Measurements from ENCODE around the gene RAD52. TPM values are rescaled to one million over a fixed set of nuclear protein-coding genes. Genes with fewer than 3 reads are reported as not detected.
"Not testable (repeated sequence)": the region's sequence is repeated elsewhere in the genome, so short reads cannot be mapped to it uniquely, and the experiment has no call there.

Gene RAD52
- total RNA-seq, 6 experiments from 2014 or later, result 5.6 to 10.5 (median 8.5) TPM

- intact Hi-C loops (cut with DNase I), result no loop called here
- Histone ChIP-seq H3K9me3 (no peaks in the 10 kb centered on the region), H3K27ac (no peak overlapping the region), H3K36me3 (no peaks in the 10 kb centered on the region), H3K27me3 (no peaks in the 10 kb centered on the region), H3K4me1 (no peaks in the 10 kb centered on the region), H3K4me3 (no peak overlapping the region)
- no peak for ATAC-seq
- 93% methylated on average over 3 of the region's 3 CpGs for WGBS (ENCODE audit: insufficient coverage, low coverage, low lambda C conversion rate, missing lambda C conversion rate)
- DNase-seq, result no peak
- no peak for TF ChIP-seq CTCF (IDR thresholded peaks at IDR 0.05)
- TF ChIP-seq POLR2A (IDR thresholded peaks at IDR 0.05), result no peak
Observed at GRCh38 chr12:938810-939209, 10.7 kb downstream of the RAD52 start.

- H3K27me3 ChIP-seq, result no peaks in the 10 kb centered on the region
- WGBS (ENCODE audit: insufficient coverage, low coverage, low lambda C conversion rate, missing lambda C conversion rate), result 88% methylated on average over 7 of the region's 8 CpGs
- H3K4me1 ChIP-seq, result no peaks in the 10 kb centered on the region
- no peak for DNase-seq
- no peak overlapping the region for H3K4me3 ChIP-seq
- no peak for ATAC-seq
- peaks cover 0 to under 1% (median 0%) of the 10 kb centered on the region in 4 donors for H3K36me3 ChIP-seq
- intact Hi-C loops (cut with DNase I), result no loop called here
- TF ChIP-seq POLR2A (IDR thresholded peaks at IDR 0.05) (no peak), CTCF (IDR thresholded peaks at IDR 0.05) (no peak)
- no peak overlapping the region for H3K27ac ChIP-seq
- H3K9me3 ChIP-seq, result no peaks in the 10 kb centered on the region
Observed at GRCh38 chr12:936377-937345, 12.8 kb downstream of the RAD52 start.

GRCh38 chr12:935891-936290 is 13.6 kb downstream of the RAD52 start:
- 98% methylated on average over 7 of the region's 12 CpGs for WGBS (ENCODE audit: insufficient coverage, low coverage, low lambda C conversion rate, missing lambda C conversion rate)
- H3K36me3 ChIP-seq; H3K9me3 ChIP-seq; H3K27ac ChIP-seq; intact Hi-C loops (cut with DNase I); H3K4me3 ChIP-seq; ATAC-seq; H3K27me3 ChIP-seq; DNase-seq; H3K4me1 ChIP-seq: not testable (repeated sequence)

GRCh38 chr12:931591-931990 is 17.9 kb downstream of the RAD52 start:
- Histone ChIP-seq H3K36me3 (peaks cover 0 to 49% (median 16%) of the 10 kb centered on the region in 4 donors), H3K27ac (no peak overlapping the region), H3K27me3 (no peaks in the 10 kb centered on the region), H3K4me1 (no peaks in the 10 kb centered on the region), H3K9me3 (no peaks in the 10 kb centered on the region), H3K4me3 (no peak overlapping the region)
- WGBS (ENCODE audit: insufficient coverage, low coverage, low lambda C conversion rate, missing lambda C conversion rate), result 87% methylated on average over 4 of the region's 4 CpGs
- intact Hi-C loops (cut with DNase I), result no loop called here
- DNase-seq (no peak), ATAC-seq (no peak)
- no peak for TF ChIP-seq POLR2A (IDR thresholded peaks at IDR 0.05)
- TF ChIP-seq CTCF (IDR thresholded peaks at IDR 0.05), result no peak

- H3K36me3 ChIP-seq, result peaks cover 0 to 54% (median 16%) of the 10 kb centered on the region in 4 donors
- TF ChIP-seq POLR2A (IDR thresholded peaks at IDR 0.05) (no peak), CTCF (IDR thresholded peaks at IDR 0.05) (no peak)
- H3K4me1 ChIP-seq, result no peaks in the 10 kb centered on the region
- no peak for DNase-seq
- intact Hi-C loops (cut with DNase I), result no loop called here
- no peaks in the 10 kb centered on the region for H3K27me3 ChIP-seq
- H3K4me3 ChIP-seq, result no peak overlapping the region
- WGBS (ENCODE audit: insufficient coverage, low coverage, low lambda C conversion rate, missing lambda C conversion rate), result 100% methylated on average over 3 of the region's 5 CpGs
- H3K27ac ChIP-seq, result no peak overlapping the region
- no peak for ATAC-seq
- H3K9me3 ChIP-seq, result no peaks in the 10 kb centered on the region
Observed at GRCh38 chr12:931060-931459, 18.4 kb downstream of the RAD52 start.
